Suppressor macrophage treated with lipopolysaccharide for 4 hours (primary cell): ENCODE measurements around the gene BEST3.
A peak's percentile ranks its signal among the peaks of the same experiment; 100 is the strongest.

ENCODE experiments used
- DNase-seq: peaks from one replicate; pipeline ENCODE4 v3.0.0-alpha.2; 2020

The BEST3 gene

DNA sequence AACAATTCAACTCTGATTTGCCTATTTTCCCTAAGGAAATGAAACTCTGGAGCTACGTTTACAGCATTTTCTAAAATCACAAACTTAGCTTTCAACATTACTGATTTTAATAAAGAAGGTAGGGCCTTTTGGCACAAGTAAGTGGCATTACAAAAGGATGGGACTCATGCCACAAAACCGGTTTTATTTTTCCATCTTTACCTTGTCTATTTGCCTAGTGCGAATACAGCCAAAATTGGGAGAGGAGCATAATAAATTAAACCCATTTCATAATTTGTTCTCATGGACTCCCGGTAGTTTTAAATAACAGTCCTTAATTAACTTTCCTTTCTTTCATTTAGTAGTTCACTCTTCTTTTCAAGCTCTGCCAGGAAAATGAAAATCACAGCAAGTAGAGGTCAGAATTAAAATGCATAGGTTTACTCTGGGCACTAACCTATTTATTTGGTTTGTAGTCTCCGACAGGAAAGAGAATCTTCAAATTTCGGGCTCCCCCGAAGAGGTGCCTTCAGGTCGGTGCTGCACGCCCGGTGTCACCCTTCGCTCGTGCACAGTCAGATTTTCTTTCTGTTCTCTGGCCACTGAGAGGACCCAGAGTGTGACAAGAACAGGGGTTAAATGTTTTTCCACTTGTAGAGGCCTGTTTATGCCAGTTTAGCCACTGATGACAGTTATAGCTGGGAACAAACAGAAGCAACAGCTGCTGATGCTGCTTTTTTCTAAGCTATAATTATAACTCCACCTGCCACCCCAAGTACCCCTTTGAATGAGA lies at the start of gene BEST3:
TSS of gene BEST3 (minus strand) at position 535 of the 772 bp plus-strand sequence. CDS start 1,505 bp downstream, outside the sequence.
- DNase-seq: no peak

DNA sequence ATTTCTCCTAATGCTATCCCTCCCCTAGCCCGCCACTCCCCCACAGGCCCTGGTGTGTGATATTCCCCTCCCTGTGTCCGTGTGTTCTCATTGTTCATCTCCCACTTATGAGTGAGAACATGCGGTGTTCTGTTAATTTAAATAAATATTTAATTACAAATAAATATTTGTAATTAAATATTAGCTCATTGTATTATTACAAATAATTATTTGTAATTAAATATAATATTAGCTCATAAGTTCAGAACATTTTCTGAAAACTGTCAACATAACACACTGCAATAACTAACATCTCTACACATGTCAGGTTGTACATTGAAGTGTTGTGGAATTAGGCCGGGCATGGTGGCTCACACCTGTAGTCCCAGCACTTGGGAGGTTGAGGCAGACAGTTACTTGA lies 45.0 kb upstream of the BEST3 start:
- no peak for DNase-seq

- DNase-seq: peak; percentile 46
Observed at GRCh38 chr12:69739287-69740191, 40.4 kb upstream of the BEST3 start.

GRCh38 chr12:69738351-69739286 lies 39.5 kb upstream of the BEST3 start, which contains the start of gene RAB3IP:
Gene RAB3IP, plus strand, starts transcription at chr12:69738860. Its CDS starts 16,549 bp downstream, at chr12:69755409.
- peak; percentile 94 for DNase-seq

- DNase-seq: no peak
Observed at GRCh38 chr12:69733638-69734037, 34.5 kb upstream of the BEST3 start.

GRCh38 chr12:69732088-69732487 lies 33.0 kb upstream of the BEST3 start:
- no peak for DNase-seq

- DNase-seq: no peak
Observed at GRCh38 chr12:69726922-69727321, 27.8 kb upstream of the BEST3 start.

GRCh38 chr12:69720750-69721149 lies 21.6 kb upstream of the BEST3 start:
- DNase-seq: no peak

- no peak for DNase-seq
Observed at GRCh38 chr12:69719336-69720316, 20.5 kb upstream of the BEST3 start.

DNA sequence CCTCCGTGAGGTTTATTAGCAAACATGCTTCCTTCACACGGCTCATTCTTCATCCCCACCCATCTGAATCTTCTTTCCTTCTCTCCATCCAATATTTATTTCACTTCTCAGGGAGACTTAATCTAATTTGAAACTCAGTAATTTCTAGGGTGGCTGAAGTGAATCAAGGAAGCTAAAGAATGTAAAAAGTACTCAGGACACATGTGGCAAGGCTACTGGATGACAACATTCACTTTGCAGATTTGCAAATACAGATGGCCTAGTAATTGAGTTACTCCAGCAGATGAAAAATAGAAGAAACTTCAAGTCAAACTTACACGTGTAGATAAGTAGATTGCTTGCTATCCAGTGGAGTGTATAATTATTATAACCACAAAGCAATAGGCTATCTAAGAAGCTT lies 15.4 kb upstream of the BEST3 start:
- DNase-seq: no peak

DNA sequence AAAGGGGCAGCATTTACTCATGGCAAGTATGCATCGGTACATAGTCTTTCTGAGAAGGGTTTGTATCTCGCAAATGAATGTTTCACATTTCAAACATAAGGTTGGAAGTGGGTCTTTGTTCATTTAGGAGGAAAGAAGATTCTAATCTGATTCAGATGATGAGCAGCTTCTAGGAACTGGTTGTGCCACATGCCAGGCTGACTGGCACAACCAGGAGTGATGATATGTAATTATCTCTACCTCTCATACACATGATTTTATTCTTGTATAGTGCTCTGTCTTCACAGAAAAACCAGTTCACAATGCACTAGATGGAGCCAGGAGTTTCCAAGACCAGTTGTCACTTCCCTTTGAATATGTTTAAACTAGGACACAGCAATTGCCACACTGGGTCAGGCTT lies 13.7 kb upstream of the BEST3 start:
- no peak for DNase-seq

DNA sequence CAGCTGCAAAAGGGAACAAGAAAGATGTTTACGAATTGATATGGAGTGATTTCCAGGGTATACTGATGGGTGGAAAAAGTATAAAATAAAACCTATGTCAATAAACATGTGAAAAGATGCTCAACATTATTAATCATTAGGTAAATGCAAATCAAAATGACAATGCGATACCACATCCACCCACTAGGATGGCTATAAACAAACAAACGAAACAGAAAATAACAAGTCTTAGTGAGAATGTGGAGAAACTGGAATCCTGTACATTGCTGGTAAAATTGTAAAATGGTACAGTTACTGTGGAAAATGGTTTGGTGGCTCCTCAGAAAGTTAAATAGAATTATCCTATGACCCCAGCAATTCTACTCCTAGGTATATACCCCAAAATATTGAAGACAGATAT lies 9.5 kb upstream of the BEST3 start:
- no peak for DNase-seq

- no peak for DNase-seq
Observed at GRCh38 chr12:69704357-69704756, 5.3 kb upstream of the BEST3 start.

DNA sequence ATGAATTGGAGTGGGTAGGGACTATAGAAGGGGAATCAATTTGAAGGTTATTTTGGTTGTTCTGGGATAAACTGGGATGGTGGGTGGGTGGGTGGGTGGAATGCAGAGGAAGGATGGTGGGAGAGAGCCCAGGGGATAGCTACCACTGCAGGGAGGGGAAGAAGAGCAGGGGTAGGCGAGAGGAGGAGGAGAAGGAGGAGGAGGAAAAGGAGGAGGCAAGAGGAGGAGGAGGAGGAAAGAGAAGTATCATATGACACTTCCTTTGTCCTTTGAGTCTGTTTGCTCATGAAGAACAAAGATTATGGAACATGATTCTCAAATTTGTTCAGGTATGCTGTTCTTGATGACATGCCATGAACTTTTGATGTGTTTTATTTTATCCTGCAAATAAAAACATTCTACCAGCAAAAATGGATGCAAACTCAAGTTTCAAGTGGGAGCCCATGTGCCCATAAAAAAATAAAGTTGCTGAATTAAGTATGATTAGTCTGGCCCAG lies 4.1 kb upstream of the BEST3 start:
- no peak for DNase-seq

DNA sequence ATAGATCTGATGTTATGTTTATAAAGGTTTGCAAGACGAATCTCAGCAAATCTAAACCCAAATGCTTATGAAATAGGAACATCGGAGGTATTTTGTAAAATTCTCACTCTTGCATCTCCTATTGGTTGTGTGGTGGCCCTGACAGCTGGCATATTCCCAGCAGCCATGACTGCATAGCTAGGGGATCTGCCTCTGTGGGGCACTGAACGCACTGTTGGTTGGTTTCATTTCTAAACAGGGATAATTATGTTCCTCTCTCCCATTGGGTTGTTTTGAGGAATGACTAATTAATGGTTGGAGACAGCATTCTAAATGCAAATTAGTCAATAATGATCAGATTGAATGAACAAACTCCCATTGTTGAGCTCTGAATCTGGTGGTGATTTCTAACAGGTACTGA lies 2.7 kb upstream of the BEST3 start:
- DNase-seq: no peak

DNA sequence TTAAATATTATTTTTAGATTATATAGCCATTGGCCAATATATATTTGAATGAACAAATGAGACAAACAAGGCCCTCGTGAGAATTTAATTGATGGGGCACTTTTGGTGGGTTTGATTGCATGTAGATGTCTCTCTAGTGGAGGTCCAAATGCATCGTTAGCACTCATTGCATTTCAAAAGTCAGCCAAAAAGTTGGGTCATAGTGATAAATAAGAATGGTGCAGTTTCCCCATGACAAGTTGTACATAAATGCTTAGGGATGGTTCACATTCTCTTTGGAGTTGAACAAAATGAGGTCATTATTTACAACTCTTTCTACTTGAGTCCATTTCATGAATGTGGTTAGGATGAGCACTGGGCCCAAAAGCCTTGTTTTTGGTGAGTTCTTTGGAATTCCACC lies 1.0 kb downstream of the BEST3 start:
- DNase-seq: no peak

GRCh38 chr12:69694123-69694522 lies 5.0 kb downstream of the BEST3 start:
- DNase-seq: no peak

DNA sequence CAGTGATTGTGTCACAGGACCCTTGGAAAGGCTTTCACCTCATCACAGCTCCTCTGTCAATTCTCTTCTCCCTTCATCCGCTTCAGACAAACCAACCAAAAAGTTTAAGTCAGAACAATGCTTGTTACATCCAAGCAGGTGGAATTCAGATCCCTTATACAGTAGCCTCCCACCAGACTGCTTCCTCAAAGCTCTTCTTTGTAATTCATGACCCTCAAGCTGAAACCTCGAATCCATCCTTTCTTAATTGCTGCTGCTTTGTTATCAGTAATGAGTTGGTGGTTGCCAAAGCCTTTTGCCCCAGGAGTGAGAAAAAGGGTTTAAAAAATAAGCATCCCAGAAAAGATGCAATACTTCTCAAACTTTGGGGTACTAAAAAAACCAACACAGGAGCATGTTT lies 9.5 kb downstream of the BEST3 start:
- DNase-seq: no peak

DNA sequence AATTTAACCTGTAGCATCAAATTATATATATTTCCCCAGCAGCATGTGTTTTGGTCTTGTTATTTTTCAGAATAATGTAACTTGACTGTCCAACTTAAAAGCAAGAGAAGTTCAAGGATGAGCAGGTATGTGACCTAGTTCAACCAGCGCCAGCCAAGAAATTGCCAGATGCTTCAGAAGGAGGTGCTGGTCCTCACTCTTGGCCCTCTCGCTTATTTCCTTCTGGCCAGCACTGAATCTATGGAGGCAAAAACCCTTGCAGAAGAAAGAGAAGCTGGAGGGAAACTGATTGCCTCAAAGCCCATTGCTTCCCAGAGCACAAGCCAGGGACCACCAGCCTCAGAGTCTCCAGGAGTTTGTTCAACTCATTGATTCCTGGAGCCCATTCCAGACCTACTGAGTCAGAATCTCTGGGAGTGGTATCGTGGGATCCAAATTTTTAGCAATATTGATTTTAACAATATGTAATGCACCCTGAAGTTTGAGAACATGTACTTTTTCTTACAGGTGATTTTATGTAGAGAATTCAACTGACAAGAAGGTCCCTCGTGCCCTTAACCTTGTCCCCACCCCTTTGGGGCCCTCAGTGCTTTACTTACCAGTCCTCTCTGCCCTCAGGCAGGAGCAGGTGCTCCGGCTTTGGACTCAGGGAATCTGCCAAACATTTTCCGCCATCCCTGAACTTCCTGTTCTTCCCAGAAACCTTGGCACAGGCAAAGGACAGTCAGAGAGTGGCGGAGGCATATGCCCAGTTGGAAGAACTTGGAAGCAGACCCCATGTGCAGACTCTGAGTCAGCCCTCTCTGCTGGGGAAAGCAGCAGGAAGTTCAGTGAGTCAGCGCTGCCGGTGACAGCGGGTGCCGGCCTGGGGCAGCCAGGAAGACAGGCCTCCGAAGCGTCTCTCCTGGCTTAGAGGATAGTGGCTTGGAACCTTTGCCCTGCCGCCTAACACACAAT lies 10.4 kb downstream of the BEST3 start:
- peak; percentile 68 for DNase-seq

DNA sequence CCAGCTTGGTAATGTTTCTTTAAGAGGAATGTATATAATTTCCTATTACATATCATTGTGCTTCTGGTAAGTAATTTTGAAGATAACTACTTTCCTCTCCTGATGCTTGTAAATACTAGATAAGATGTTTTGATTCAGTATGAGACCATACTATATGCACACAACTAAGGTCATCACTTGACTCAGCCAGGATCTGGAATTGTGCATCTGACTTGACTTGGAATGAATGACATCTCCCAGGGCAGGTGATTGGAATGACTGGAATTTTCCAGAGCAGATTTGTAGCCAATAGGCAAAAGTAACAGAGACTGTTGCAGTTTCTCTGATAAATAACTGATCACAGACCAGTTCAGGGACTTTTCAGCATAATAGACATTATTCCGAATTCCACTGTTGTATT lies 11.1 kb downstream of the BEST3 start:
- DNase-seq: no peak
